Measurements from ENCODE around the gene ANKRD24. TPM values are rescaled to one million over a fixed set of nuclear protein-coding genes. Genes with fewer than 3 reads are reported as not detected.
A peak's percentile ranks its signal among the peaks of the same experiment; 100 is the strongest.
"Not testable (repeated sequence)": the region's sequence is repeated elsewhere in the genome, so short reads cannot be mapped to it uniquely, and the experiment has no call there.

Gene ANKRD24
- polyA plus RNA-seq, 1 donor = 2.9 TPM

GRCh38 chr19:4230237-4230636, 47.7 kb downstream of the ANKRD24 start:
- DNase-seq (ENCODE audit: low read depth) = not testable (repeated sequence)

- not testable (repeated sequence) for DNase-seq (ENCODE audit: low read depth)
Observed at GRCh38 chr19:4231521-4231920, 49.0 kb downstream of the ANKRD24 start.

GRCh38 chr19:4232139-4232538, 49.6 kb downstream of the ANKRD24 start:
- not testable (repeated sequence) for DNase-seq (ENCODE audit: low read depth)

- DNase-seq (ENCODE audit: low read depth) = no peak
Observed at GRCh38 chr19:4232614-4233281, 50.3 kb downstream of the ANKRD24 start.

GRCh38 chr19:4233282-4233853, 50.9 kb downstream of the ANKRD24 start:
- DNase-seq (ENCODE audit: low read depth) = no peak

GRCh38 chr19:4234142-4234861, 51.8 kb downstream of the ANKRD24 start:
- DNase-seq (ENCODE audit: low read depth) = no peak

GRCh38 chr19:4234862-4235201, 52.3 kb downstream of the ANKRD24 start:
- DNase-seq (ENCODE audit: low read depth) = no peak

GRCh38 chr19:4237510-4237909, 55.0 kb downstream of the ANKRD24 start:
- DNase-seq (ENCODE audit: low read depth) = not testable (repeated sequence)

GRCh38 chr19:4238831-4239230, 56.3 kb downstream of the ANKRD24 start:
- DNase-seq (ENCODE audit: low read depth) = no peak

- DNase-seq (ENCODE audit: low read depth) = no peak
Observed at GRCh38 chr19:4241824-4242430, 59.4 kb downstream of the ANKRD24 start.

GRCh38 chr19:4245938-4246337, 63.4 kb downstream of the ANKRD24 start:
- not testable (repeated sequence) for DNase-seq (ENCODE audit: low read depth)

- peak; percentile 98 for DNase-seq (ENCODE audit: low read depth)
Observed at GRCh38 chr19:4246767-4247593, 64.5 kb downstream of the ANKRD24 start, which contains the start of gene YJU2. YJU2 (plus strand) TSS chr19:4247080; CDS start chr19:4247147, 67 bp downstream.

GRCh38 chr19:4256563-4256962, 74.1 kb downstream of the ANKRD24 start:
- DNase-seq (ENCODE audit: low read depth) = no peak

- DNase-seq (ENCODE audit: low read depth) = no peak
Observed at GRCh38 chr19:4257025-4257424, 74.5 kb downstream of the ANKRD24 start.

- no peak for DNase-seq (ENCODE audit: low read depth)
Observed at GRCh38 chr19:4258181-4258580, 75.7 kb downstream of the ANKRD24 start.

GRCh38 chr19:4260613-4261191, 78.2 kb downstream of the ANKRD24 start:
- no peak for DNase-seq (ENCODE audit: low read depth)

GRCh38 chr19:4264812-4265211, 82.3 kb downstream of the ANKRD24 start:
- no peak for DNase-seq (ENCODE audit: low read depth)

GRCh38 chr19:4266253-4267000, 83.9 kb downstream of the ANKRD24 start:
- DNase-seq (ENCODE audit: low read depth) = no peak

- no peak for DNase-seq (ENCODE audit: low read depth)
Observed at GRCh38 chr19:4267101-4267900, 84.8 kb downstream of the ANKRD24 start.
